HG03469 (cell line): ENCODE results near the gene GRIN3B.

Experiments used
- ATAC-seq: cut with Tn5 transposase; IDR thresholded peaks from one replicate; pipeline ENCODE4 v1.9.1; 2021; ENCODE audit warnings: mild to moderate bottlenecking, moderate library complexity, moderate number of reproducible peaks; ENCODE audit not compliant: unreplicated experiment

The GRIN3B gene

GRCh38 chr19:990746-991145 lies 9.5 kb upstream of the GRIN3B start:
- no peak for ATAC-seq

GRCh38 chr19:991174-991931 lies 8.9 kb upstream of the GRIN3B start:
- no peak for ATAC-seq

GRCh38 chr19:991932-992669 lies 8.1 kb upstream of the GRIN3B start:
- no peak for ATAC-seq

DNA sequence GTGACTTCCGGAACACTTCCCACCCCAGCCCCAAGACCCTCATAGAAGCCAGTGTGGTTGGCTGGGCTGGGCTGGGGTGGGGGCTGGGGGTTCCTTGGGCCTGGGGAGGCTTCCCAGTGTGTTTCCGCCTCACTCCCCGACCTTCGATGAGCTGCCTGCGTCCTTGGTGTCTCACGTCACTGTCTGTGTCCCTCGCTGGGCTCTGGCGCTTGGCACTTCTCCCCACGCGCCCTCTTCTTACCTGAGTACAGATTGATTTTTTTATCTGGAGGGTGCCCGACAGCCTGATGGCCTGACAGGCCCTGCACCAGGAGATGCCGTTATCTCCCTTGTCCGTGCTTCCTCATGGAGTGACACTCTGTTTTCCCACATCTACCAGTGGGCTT lies 7.6 kb upstream of the GRIN3B start:
- no peak for ATAC-seq

- no peak for ATAC-seq
These were observed 6.8 kb upstream of the GRIN3B start for GRCh38 chr19:993361-993830.

DNA sequence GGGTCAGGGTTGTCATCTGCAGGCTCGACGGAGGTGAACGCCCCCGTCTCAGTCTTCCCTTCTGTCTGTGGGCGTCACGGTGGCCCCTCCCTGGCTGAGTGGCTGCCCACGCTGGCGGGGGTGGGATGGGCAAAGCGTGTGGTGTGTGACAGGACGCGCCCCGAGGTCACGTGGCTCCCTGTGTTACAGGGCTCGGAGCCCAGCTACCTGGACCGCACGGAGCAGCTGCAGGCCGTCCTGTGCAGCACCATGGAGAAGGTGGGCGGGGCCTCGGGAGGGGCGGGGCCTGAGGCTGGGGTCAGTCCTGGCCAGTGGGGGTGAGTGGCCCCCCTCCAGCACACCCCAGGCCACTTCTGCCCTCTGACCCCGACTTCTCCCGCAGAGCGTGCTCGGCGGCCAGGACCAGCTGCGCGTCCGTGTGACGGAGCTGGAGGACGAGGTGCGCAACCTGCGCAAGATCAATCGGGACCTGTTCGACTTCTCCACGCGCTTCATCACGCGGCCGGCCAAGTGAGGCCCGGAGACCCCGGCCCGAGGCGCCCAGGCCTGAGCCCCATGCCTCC lies 6.3 kb upstream of the GRIN3B start:
- ATAC-seq: no peak

- no peak for ATAC-seq
These were observed 5.7 kb upstream of the GRIN3B start for GRCh38 chr19:994516-994915.

DNA sequence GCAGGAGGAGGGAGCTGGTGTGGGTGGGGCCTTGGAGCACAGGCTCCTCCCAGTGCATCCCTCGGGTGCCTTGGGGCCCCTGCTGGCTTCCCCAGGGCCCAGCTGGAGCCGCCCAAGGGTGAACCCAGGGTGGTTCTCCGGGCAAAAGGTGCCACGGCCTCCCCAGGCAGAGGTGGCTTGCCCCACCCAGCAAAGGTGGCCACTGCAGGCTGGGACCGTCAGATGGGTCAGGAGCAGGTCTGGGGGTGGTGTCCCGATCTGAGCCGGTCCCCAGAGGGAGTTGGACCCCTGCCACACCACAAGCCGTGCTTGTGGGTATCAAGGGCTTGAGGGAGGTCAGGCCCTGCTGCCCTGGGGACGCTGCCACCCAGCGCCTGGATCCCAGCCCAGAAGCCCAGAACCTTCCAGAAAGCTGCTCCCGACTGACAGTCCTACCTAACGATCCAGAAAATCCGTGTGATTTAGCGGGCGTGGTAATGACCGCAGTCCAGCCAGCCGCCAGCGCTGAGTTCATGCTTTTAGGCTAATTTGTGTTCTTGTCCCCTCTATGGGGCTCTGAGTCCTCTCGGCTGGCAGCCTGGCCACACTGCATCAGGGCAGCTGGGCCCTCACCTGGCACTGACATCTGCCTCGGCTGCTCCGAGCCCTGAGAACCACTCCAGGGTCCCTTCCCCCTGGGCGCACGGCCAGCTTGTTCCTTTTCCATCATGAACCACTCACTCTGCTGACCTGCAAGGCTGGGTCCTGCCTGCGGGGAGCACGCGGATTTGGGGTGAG lies 5.0 kb upstream of the GRIN3B start:
- ATAC-seq: no peak

DNA sequence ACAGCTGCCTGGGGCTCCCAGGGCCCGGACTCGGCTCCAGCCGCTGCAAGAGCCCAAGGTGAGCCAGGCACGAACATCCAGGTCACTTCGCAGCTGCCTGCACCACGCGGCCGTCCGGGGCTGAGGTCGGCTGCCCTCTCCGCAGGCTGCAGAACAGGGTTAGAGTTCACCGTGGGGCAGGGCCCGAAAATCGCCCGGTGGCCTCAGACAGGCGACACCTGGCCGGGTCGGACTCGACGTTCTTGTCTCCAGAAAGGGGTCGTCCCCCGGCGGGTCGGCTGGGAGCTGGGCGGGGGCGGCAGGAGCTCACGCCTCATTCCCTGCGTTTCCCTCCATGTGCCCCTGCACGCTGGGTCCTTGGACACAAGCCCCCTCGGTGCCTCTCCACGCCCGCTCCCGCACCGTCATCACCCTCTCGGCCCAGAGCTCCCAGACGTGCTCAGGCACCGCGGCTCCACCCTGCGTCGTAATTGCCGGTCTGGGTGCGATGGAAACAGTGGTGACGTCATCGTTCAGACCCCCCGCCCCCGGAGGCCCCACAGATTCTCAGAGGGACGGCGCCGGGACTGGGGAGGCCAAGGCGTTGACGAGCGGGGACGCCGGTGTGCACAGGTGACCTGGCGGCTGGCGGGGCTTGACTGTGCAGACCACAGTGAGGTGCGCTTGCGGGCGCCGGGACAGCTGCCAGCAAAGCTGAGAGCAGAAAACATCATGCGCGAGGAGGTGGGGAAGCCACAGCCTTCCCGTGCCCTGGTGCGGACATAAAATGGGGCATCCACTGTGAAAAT lies 4.0 kb upstream of the GRIN3B start:
- no peak for ATAC-seq

DNA sequence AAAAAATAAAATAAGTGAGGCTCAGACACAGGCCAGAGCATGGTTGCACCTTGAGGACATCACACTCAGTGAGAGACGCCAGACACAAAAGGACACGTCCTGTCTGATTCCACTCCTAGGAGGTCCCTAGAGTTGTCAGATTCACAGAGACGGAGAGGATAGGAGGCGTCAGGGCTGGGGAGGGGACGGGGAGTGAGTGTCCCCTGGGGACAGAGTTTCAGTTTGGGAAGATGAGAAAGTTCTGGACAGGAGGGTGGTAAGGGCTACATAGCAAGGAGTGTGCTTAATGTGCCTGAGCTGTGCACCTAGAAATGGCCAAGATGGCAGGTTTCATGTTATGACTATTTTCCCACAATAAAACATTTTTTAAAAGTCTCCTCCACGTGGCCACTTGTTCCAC lies 2.2 kb upstream of the GRIN3B start:
- ATAC-seq: no peak

GRCh38 chr19:999379-999719 lies 870 bp upstream of the GRIN3B start:
- no peak for ATAC-seq

DNA sequence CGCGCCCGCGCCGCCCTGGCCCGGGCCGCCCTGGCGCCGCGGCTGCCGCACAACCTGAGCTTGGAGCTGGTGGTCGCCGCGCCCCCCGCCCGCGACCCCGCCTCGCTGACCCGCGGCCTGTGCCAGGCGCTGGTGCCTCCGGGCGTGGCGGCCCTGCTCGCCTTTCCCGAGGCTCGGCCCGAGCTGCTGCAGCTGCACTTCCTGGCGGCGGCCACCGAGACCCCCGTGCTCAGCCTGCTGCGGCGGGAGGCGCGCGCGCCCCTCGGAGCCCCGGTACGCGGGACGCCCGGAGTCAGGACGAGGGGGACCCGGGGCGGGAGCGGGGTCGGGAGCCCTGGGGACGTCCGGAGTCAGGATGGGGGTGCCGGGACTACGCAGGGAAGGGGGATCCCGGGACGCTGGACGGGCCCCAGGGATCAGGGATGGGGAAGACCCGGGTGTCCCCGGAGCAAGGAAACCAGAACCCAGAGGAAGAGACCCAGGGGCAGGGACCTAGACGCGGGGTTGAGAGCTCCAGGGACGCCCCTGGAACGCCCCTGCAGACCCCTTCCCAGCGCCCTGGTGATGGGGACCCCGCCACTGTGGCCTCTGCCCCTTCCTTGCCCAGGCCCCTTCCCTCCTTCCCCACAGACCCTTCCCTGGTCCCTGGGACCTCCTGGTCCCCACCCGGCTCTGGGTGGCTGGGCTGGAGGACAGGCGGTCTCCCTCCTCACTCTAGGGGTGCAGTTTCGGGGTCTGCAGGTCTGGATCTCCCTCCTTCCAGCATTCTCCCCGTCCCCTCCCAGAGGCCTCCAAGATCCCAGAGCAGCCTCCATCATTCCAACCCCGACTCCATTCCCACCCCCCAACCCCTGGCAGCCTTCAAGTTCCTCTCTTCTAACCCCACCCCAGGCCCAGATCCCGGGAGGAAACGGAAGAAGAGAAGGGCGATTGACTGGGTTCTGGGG lies 645 bp downstream of the GRIN3B start:
- ATAC-seq: no peak

GRCh38 chr19:1001538-1002166 lies 1.4 kb downstream of the GRIN3B start:
- ATAC-seq: no peak

DNA sequence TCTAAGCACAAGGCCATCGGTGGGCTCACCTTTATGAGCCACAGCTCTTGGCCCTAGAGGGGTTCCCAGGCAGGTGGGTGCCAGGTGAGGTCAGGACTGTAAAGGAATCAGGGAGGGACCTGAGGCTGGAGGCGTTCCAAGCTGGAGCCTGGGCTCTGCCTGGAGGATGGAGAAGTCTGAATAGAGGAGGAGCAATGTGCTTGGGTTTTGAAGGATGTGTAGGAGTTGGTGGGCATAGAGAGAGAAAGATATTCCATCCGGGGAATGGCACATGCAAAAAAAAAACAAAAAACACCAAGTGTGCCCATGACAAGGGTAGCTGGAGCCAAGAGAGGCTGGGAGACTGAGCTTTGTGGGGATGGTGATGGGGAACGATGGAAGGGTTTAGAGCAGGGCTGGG lies 2.4 kb downstream of the GRIN3B start:
- no peak for ATAC-seq

- no peak for ATAC-seq
These were observed 3.1 kb downstream of the GRIN3B start for GRCh38 chr19:1003283-1003682.

GRCh38 chr19:1004204-1004802 lies 4.1 kb downstream of the GRIN3B start:
- ATAC-seq: no peak

- no peak for ATAC-seq
These were observed 4.8 kb downstream of the GRIN3B start for GRCh38 chr19:1004803-1005664.
